ENCODE results near the gene MCC.
"Not testable (repeated sequence)": the region's sequence is repeated elsewhere in the genome, so short reads cannot be mapped to it uniquely, and the experiment has no call there.

The MCC gene

DNA sequence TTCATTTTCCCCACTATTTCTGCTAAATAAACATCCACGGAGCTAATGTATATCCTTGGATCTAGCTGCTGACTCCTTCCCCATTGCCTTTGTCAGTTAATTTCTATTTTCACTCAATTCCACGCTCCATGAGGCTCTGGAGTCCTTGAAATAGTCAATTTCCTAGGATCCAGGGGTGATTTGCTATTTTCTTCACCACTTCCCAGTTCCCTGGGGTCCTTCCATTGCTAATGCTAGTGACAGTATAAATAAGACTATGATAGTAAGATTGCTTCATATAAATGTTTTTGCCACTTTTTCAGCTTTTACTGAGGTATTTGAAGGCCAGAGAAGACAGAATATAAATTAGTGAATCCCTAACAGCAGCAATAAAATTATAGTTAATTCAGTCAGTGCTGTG lies 66.6 kb downstream of the MCC start:
- no peaks in the 10 kb centered on the region for H3K4me1 Mint-ChIP-seq (ENCODE audit: low read depth)
- H3K9me3 Mint-ChIP-seq: no peaks in the 10 kb centered on the region
- no peaks in the 10 kb centered on the region for H3K36me3 Mint-ChIP-seq (ENCODE audit: low read depth)
- peaks cover 4% of the 10 kb centered on the region for H3K27me3 Mint-ChIP-seq
- no peak overlapping the region for H3K4me3 Mint-ChIP-seq
- H3K27ac Mint-ChIP-seq: no peak overlapping the region

GRCh38 chr5:113405530-113405929 lies 82.7 kb downstream of the MCC start:
- Mint-ChIP-seq H3K27me3 (peaks cover 10% of the 10 kb centered on the region), H3K4me3 (no peak overlapping the region), H3K36me3 (ENCODE audit: low read depth) (no peaks in the 10 kb centered on the region), H3K4me1 (ENCODE audit: low read depth) (no peaks in the 10 kb centered on the region), H3K27ac (no peak overlapping the region), H3K9me3 (no peaks in the 10 kb centered on the region)

DNA sequence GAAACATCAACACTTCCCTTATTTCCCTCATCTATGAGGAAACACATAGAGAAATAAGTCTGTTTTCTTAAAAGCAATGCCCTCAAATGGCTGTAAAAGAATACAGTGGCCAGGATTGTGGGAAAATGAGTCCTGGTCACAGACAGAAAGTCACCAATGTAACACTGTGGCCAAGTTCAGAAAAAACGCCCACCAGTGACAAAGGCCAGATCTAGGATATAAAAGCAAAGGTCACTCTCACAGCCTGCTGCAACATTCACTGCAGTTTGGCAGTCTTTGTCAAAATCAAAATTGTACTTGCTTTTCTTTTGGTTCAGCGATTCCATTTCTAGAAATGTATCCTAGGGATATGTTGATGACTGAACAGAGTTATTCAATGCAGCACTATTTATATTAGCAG lies 84.0 kb downstream of the MCC start:
- H3K27ac Mint-ChIP-seq: no peak overlapping the region
- no peak overlapping the region for H3K4me3 Mint-ChIP-seq
- H3K36me3 Mint-ChIP-seq (ENCODE audit: low read depth): no peaks in the 10 kb centered on the region

GRCh38 chr5:113397986-113398385 lies 90.3 kb downstream of the MCC start:
- not testable (repeated sequence) for H3K4me3 Mint-ChIP-seq; H3K4me1 Mint-ChIP-seq (ENCODE audit: low read depth)

More for the DNA sequence above, 84.0 kb downstream of the MCC start:
- no peaks in the 10 kb centered on the region for H3K9me3 Mint-ChIP-seq
- no peaks in the 10 kb centered on the region for H3K4me1 Mint-ChIP-seq (ENCODE audit: low read depth)
- peaks cover 10% of the 10 kb centered on the region for H3K27me3 Mint-ChIP-seq

DNA sequence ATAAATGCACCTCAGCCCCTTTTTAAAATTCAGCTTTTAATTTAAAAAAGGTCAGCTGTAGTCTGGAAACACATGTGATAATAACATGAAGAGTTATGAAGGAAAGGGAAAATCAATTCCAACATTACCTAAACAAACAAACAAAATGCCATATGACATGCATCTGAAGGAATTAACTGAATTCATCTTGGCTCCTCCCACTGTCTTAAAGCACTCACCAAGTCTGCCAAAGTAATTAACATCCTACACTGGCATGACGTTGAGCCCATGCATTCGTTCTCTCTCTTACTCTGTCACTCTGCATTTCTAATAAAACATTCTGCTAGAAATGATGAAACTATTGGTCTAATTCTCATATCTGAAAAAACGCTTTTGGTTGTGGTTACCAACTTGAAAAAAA lies 91.2 kb downstream of the MCC start:
- Mint-ChIP-seq H3K9me3 (no peaks in the 10 kb centered on the region), H3K4me3 (no peak overlapping the region), H3K4me1 (ENCODE audit: low read depth) (no peaks in the 10 kb centered on the region), H3K36me3 (ENCODE audit: low read depth) (no peaks in the 10 kb centered on the region), H3K27me3 (peaks cover 12% of the 10 kb centered on the region), H3K27ac (no peak overlapping the region)

More at GRCh38 chr5:113397986-113398385, 90.3 kb downstream of the MCC start:
- H3K36me3 Mint-ChIP-seq (ENCODE audit: low read depth); H3K9me3 Mint-ChIP-seq; H3K27ac Mint-ChIP-seq: not testable (repeated sequence)
- H3K27me3 Mint-ChIP-seq: peaks cover 16% of the 10 kb centered on the region

DNA sequence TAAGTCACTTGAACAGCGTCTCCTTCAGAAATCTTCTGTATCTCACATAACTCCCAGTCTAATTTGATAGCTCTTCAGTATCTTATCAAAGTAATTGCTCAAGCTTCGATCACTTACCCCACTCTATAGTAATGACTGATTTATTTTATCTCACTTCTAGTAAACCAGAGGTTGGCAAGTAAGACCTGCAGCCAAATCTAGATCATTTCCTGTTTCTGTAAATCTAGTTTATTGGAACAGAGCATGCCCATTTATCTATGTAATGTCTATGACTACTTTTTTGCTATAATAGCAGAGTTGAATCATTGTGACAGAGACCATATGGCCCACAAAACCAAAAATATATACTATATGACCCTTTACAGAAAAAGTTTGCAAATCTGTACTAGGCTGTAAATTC lies 93.6 kb downstream of the MCC start:
- no peaks in the 10 kb centered on the region for H3K36me3 Mint-ChIP-seq (ENCODE audit: low read depth)
- no peak overlapping the region for H3K4me3 Mint-ChIP-seq
- H3K27ac Mint-ChIP-seq: no peak overlapping the region
- H3K9me3 Mint-ChIP-seq: no peaks in the 10 kb centered on the region
- H3K4me1 Mint-ChIP-seq (ENCODE audit: low read depth): no peaks in the 10 kb centered on the region
- H3K27me3 Mint-ChIP-seq: peaks cover 14% of the 10 kb centered on the region

- Mint-ChIP-seq H3K9me3 (no peaks in the 10 kb centered on the region), H3K4me3 (no peak overlapping the region), H3K36me3 (ENCODE audit: low read depth) (no peaks in the 10 kb centered on the region), H3K27me3 (peaks cover 25% of the 10 kb centered on the region), H3K4me1 (ENCODE audit: low read depth) (no peaks in the 10 kb centered on the region), H3K27ac (no peak overlapping the region)
These were observed 98.0 kb downstream of the MCC start for GRCh38 chr5:113390224-113390623.

DNA sequence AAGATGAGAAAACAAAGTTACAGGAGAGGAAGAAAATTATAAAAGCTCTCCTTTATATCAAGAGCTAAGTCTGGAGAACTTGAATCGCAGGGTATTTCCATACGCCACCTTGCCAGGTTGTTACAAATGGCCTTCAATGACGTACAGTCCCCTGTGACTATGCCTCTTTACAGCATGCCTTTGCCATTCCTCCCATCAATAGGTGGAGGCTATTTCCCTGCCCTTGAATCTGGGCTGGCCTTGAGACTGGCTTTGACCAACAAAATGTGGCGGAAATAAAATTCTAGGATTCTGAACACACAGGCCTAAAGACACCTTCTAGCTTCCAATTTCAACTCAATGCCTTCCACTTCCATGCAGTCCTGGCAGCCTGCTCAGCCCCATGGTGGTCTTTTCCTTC lies 99.1 kb downstream of the MCC start:
- Mint-ChIP-seq H3K36me3 (ENCODE audit: low read depth) (no peaks in the 10 kb centered on the region), H3K4me3 (no peak overlapping the region), H3K9me3 (no peaks in the 10 kb centered on the region), H3K4me1 (ENCODE audit: low read depth) (no peaks in the 10 kb centered on the region), H3K27ac (no peak overlapping the region), H3K27me3 (peaks cover 30% of the 10 kb centered on the region)

DNA sequence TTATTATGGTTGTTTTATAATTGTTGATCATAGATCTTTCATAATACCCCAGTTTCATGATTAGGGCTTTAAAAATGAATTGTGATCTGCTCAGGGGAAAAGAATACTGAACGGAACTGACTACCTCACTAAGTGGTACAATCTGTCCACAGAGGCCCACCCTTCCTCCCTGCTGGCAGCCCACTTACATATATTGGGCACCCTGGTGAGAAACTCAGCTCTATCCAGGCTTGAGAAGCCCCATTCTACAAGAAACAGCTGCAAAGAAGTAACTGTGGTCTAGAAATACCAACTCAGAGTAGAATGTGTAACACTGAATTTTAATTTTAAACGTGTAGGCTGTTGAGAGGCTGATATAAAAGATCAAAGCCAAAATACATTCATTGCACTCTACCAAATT lies 100.4 kb downstream of the MCC start:
- H3K4me1 Mint-ChIP-seq (ENCODE audit: low read depth): no peaks in the 10 kb centered on the region
- no peaks in the 10 kb centered on the region for H3K9me3 Mint-ChIP-seq
- H3K27ac Mint-ChIP-seq: no peak overlapping the region
- peaks cover 38% of the 10 kb centered on the region for H3K27me3 Mint-ChIP-seq
- H3K36me3 Mint-ChIP-seq (ENCODE audit: low read depth): no peaks in the 10 kb centered on the region
- H3K4me3 Mint-ChIP-seq: no peak overlapping the region

- Mint-ChIP-seq H3K4me3 (no peak overlapping the region), H3K36me3 (ENCODE audit: low read depth) (no peaks in the 10 kb centered on the region), H3K27me3 (peaks cover 62% of the 10 kb centered on the region), H3K9me3 (no peaks in the 10 kb centered on the region), H3K4me1 (ENCODE audit: low read depth) (peaks cover 13% of the 10 kb centered on the region), H3K27ac (no peak overlapping the region)
These were observed 103.4 kb downstream of the MCC start for GRCh38 chr5:113384782-113385285.

- Mint-ChIP-seq H3K9me3 (no peaks in the 10 kb centered on the region), H3K27me3 (peaks cover 51% of the 10 kb centered on the region), H3K36me3 (ENCODE audit: low read depth) (no peaks in the 10 kb centered on the region), H3K4me3 (no peak overlapping the region), H3K27ac (no peak overlapping the region), H3K4me1 (ENCODE audit: low read depth) (peaks cover 30% of the 10 kb centered on the region)
These were observed 105.5 kb downstream of the MCC start for GRCh38 chr5:113382731-113383130.

DNA sequence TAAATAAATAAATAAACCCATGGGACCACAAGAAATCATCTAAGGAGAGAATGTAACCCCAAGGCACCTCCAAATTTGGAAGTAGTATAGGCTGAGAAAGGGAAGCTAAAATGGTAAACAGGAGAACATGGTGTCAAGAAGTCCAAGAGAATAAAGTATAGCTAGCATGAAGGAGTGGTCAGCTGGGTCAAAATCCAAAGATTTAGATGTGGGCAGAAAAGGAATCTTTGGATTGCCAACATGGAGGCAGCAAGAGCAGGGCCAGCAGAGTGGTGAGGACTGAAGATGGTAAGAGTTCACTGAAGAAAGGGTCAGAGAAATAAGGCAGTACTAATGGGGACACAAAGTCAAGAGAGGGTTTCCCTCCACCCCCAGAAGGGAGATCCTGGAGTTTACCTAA lies 106.5 kb downstream of the MCC start:
- Mint-ChIP-seq H3K27me3 (peaks cover 51% of the 10 kb centered on the region), H3K4me3 (no peak overlapping the region), H3K36me3 (ENCODE audit: low read depth) (no peaks in the 10 kb centered on the region), H3K27ac (peak overlapping the region; percentile 32), H3K9me3 (no peaks in the 10 kb centered on the region), H3K4me1 (ENCODE audit: low read depth) (peaks cover 36% of the 10 kb centered on the region)

DNA sequence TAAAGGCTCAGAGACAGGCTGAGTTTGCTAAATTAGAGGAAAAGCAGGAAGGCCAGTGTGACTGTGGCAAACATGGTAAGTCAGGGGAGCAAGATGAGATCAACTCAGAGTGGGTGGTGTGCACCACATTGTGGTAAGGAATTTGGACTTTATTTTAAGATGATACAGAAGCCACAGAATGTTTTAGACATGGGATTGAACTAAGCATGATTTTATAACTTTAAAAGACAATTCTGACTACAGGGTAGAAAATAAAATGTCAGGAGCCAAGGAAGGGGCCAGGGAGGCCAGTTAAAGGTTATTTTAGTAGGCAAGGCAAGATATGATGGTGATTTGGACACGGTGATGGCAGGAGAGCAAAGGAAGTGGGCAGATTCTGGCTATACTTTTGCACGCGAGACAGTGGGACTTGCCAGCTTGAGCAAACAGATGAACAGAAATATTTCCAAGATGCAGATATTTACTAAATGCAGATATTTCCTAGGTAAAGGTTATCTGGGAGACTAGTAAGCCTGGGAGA lies 107.4 kb downstream of the MCC start:
- Mint-ChIP-seq H3K27ac (peak overlapping the region; percentile 4), H3K4me3 (no peak overlapping the region), H3K9me3 (no peaks in the 10 kb centered on the region), H3K27me3 (peaks cover 44% of the 10 kb centered on the region), H3K36me3 (ENCODE audit: low read depth) (no peaks in the 10 kb centered on the region), H3K4me1 (ENCODE audit: low read depth) (peaks cover 36% of the 10 kb centered on the region)

GRCh38 chr5:113379936-113380806 lies 108.1 kb downstream of the MCC start:
- no peaks in the 10 kb centered on the region for H3K9me3 Mint-ChIP-seq
- H3K4me3 Mint-ChIP-seq: no peak overlapping the region
- peak overlapping the region; percentile 4 for H3K27ac Mint-ChIP-seq
- H3K27me3 Mint-ChIP-seq: peaks cover 37% of the 10 kb centered on the region
- no peaks in the 10 kb centered on the region for H3K36me3 Mint-ChIP-seq (ENCODE audit: low read depth)
- peaks cover 36% of the 10 kb centered on the region for H3K4me1 Mint-ChIP-seq (ENCODE audit: low read depth)

DNA sequence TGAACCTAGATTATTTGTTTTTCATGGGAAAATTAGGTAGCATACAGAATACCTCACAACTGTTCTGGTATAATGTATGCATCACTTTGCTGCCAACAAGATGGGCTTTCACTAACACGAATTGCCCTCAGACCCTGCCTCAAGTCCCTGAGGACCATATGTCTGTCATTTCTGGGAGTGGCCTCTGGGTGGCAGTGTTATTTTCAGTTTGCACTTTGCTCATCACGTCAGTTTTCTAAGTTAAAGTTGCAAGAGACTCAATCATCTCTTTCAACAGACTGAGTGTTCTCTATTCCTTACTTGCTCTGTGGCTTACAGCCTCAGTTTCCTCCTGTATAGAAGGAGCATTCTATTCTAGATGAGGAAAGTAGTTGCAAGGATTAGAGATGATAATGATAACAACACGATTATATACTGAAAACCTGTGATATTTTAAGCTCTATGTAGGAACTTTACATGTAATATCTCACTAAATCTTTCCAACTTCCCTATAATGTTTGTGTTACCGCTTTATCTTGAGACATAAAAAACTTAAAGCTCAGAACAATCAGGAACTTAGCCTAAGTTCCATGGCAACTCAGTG lies 109.2 kb downstream of the MCC start:
- Mint-ChIP-seq H3K4me1 (ENCODE audit: low read depth) (peaks cover 36% of the 10 kb centered on the region), H3K27me3 (peaks cover 38% of the 10 kb centered on the region), H3K9me3 (no peaks in the 10 kb centered on the region), H3K36me3 (ENCODE audit: low read depth) (no peaks in the 10 kb centered on the region), H3K4me3 (no peak overlapping the region), H3K27ac (no peak overlapping the region)
